IgD-negative memory B cell (primary cell): ENCODE data around the gene OR2L8. TPM values are rescaled to one million over a fixed set of nuclear protein-coding genes. Genes with fewer than 3 reads are reported as not detected.

Experiments used
- H3K27ac Mint-ChIP-seq, 3 donors: one replicate each; pipeline ENCODE4 v1.8.0; 2020 to 2022; ENCODE audit warnings: mild to moderate bottlenecking in 3 of 3, mixed read lengths in 3 of 3, moderate library complexity in 1 of 3
- H3K27me3 Mint-ChIP-seq: one replicate; pipeline ENCODE4 v1.8.0; 2021; ENCODE audit warnings: mixed read lengths
- H3K36me3 Mint-ChIP-seq: one replicate; pipeline ENCODE4 v1.8.0; 2020; ENCODE audit warnings: mild to moderate bottlenecking, mixed read lengths
- H3K4me1 Mint-ChIP-seq, 3 donors: one replicate each; pipeline ENCODE4 v1.8.0; 2020 to 2022; ENCODE audit warnings: mixed read lengths in 3 of 3, mild to moderate bottlenecking in 1 of 3
- H3K4me3 Mint-ChIP-seq, 4 donors: one replicate each; pipeline ENCODE4 v1.8.0; 2020 to 2022; ENCODE audit warnings: mild to moderate bottlenecking in 4 of 4, mixed read lengths in 4 of 4, moderate library complexity in 3 of 4
- H3K9me3 Mint-ChIP-seq, 3 donors: one replicate each; pipeline ENCODE4 v1.8.0; 2020 to 2021; ENCODE audit warnings: mixed read lengths in 3 of 3, mild to moderate bottlenecking in 1 of 3
- polyA plus RNA-seq: library from polyadenylated mRNA; unstranded; fragments of 300-500 nt; fragmentation: Illumina TruSeq; gene quantifications from one replicate; pipeline ENCODE4 v1.2.3, GENCODE V29; 2021

The OR2L8 gene
- not detected for polyA plus RNA-seq

- Mint-ChIP-seq H3K9me3 (peaks cover 3 to 5% (median 4%) of the 10 kb centered on the region in 3 donors), H3K27ac (no peak within 1 kb of the TSS), H3K4me1 (no peaks in the 10 kb centered on the region), H3K27me3 (peaks cover 3% of the 10 kb centered on the region), H3K36me3 (no peaks in the 10 kb centered on the region), H3K4me3 (no peak within 1 kb of the TSS)
These were observed at the start of gene OR2L8 for GRCh38 chr1:247948558-247948957. TSS of gene OR2L8 (plus strand) at chr1:247948858. CDS start at chr1:247948858, 0 bp downstream.

- Mint-ChIP-seq H3K36me3 (peaks cover 2% of the 10 kb centered on the region), H3K27ac (no peak overlapping the region), H3K27me3 (no peaks in the 10 kb centered on the region), H3K4me3 (no peak overlapping the region), H3K4me1 (peaks cover 5 to 12% (median 10%) of the 10 kb centered on the region in 3 donors), H3K9me3 (peaks cover 7 to 12% (median 9%) of the 10 kb centered on the region in 3 donors)
These were observed 44.5 kb upstream of the OR2L8 start for GRCh38 chr1:247904122-247904521.

GRCh38 chr1:247905181-247905580, 43.5 kb upstream of the OR2L8 start:
- peaks cover 7 to 12% (median 9%) of the 10 kb centered on the region in 3 donors for H3K9me3 Mint-ChIP-seq
- no peak overlapping the region for H3K27ac Mint-ChIP-seq
- no peaks in the 10 kb centered on the region for H3K27me3 Mint-ChIP-seq
- H3K36me3 Mint-ChIP-seq, result peaks cover 2% of the 10 kb centered on the region
- H3K4me3 Mint-ChIP-seq, result no peak overlapping the region
- H3K4me1 Mint-ChIP-seq, result peaks cover 5 to 12% (median 10%) of the 10 kb centered on the region in 3 donors

GRCh38 chr1:247905910-247906503, 42.7 kb upstream of the OR2L8 start:
- Mint-ChIP-seq H3K9me3 (peaks cover 7 to 12% (median 9%) of the 10 kb centered on the region in 3 donors), H3K4me3 (peak overlapping the region in 3 of 4 donors; percentile 63 to 90 (median 87)), H3K27me3 (no peaks in the 10 kb centered on the region), H3K4me1 (peaks cover 5 to 12% (median 10%) of the 10 kb centered on the region in 3 donors), H3K36me3 (peaks cover 2% of the 10 kb centered on the region), H3K27ac (peak overlapping the region in 2 of 3 donors; percentile 18 to 89)

- Mint-ChIP-seq H3K9me3 (peaks cover 7 to 12% (median 7%) of the 10 kb centered on the region in 3 donors), H3K27ac (peak overlapping the region in 2 of 3 donors; percentile 18 to 89), H3K27me3 (no peaks in the 10 kb centered on the region), H3K4me3 (peak overlapping the region in 3 of 4 donors; percentile 63 to 90 (median 87)), H3K36me3 (peaks cover 2% of the 10 kb centered on the region), H3K4me1 (peaks cover 5 to 12% (median 10%) of the 10 kb centered on the region in 3 donors)
These were observed 42.1 kb upstream of the OR2L8 start for GRCh38 chr1:247906504-247907047.

GRCh38 chr1:247908766-247909165, 39.9 kb upstream of the OR2L8 start:
- H3K9me3 Mint-ChIP-seq, result peaks cover 4 to 10% (median 7%) of the 10 kb centered on the region in 3 donors
- H3K4me1 Mint-ChIP-seq, result peaks cover 5 to 12% (median 10%) of the 10 kb centered on the region in 3 donors
- peaks cover under 1% of the 10 kb centered on the region for H3K36me3 Mint-ChIP-seq
- no peak overlapping the region for H3K27ac Mint-ChIP-seq
- no peaks in the 10 kb centered on the region for H3K27me3 Mint-ChIP-seq
- H3K4me3 Mint-ChIP-seq, result no peak overlapping the region

GRCh38 chr1:247913786-247914185, 34.9 kb upstream of the OR2L8 start:
- Mint-ChIP-seq H3K4me3 (no peak overlapping the region), H3K4me1 (no peaks in the 10 kb centered on the region), H3K27me3 (peaks cover 7% of the 10 kb centered on the region), H3K27ac (no peak overlapping the region), H3K9me3 (no peaks in the 10 kb centered on the region), H3K36me3 (no peaks in the 10 kb centered on the region)

- Mint-ChIP-seq H3K27ac (no peak overlapping the region), H3K27me3 (peaks cover 7% of the 10 kb centered on the region), H3K4me3 (no peak overlapping the region), H3K9me3 (no peaks in the 10 kb centered on the region), H3K4me1 (no peaks in the 10 kb centered on the region), H3K36me3 (no peaks in the 10 kb centered on the region)
These were observed 33.6 kb upstream of the OR2L8 start for GRCh38 chr1:247914941-247915662.

- no peaks in the 10 kb centered on the region for H3K4me1 Mint-ChIP-seq
- peaks cover 6% of the 10 kb centered on the region for H3K27me3 Mint-ChIP-seq
- no peaks in the 10 kb centered on the region for H3K9me3 Mint-ChIP-seq
- no peak within 1 kb of the TSS for H3K4me3 Mint-ChIP-seq
- no peaks in the 10 kb centered on the region for H3K36me3 Mint-ChIP-seq
- H3K27ac Mint-ChIP-seq, result no peak within 1 kb of the TSS
These were observed 28.7 kb upstream of the OR2L8 start, which contains the start of gene OR2T8 for GRCh38 chr1:247919952-247920351. TSS of gene OR2T8 (plus strand) at chr1:247920252. CDS start at chr1:247921018, 766 bp downstream.

GRCh38 chr1:247923941-247924340, 24.7 kb upstream of the OR2L8 start:
- Mint-ChIP-seq H3K9me3 (no peaks in the 10 kb centered on the region), H3K27ac (no peak overlapping the region), H3K27me3 (peaks cover 2% of the 10 kb centered on the region), H3K4me3 (no peak overlapping the region), H3K4me1 (no peaks in the 10 kb centered on the region), H3K36me3 (no peaks in the 10 kb centered on the region)

GRCh38 chr1:247924868-247925267, 23.8 kb upstream of the OR2L8 start, which contains the start of gene OR2AJ1:
TSS of gene OR2AJ1 (plus strand) at chr1:247924889. CDS start at chr1:247933769, 8,880 bp downstream.
- H3K27me3 Mint-ChIP-seq, result peaks cover 2% of the 10 kb centered on the region
- H3K27ac Mint-ChIP-seq, result no peak within 1 kb of the TSS
- no peaks in the 10 kb centered on the region for H3K36me3 Mint-ChIP-seq
- no peaks in the 10 kb centered on the region for H3K4me1 Mint-ChIP-seq
- no peaks in the 10 kb centered on the region for H3K9me3 Mint-ChIP-seq
- no peak within 1 kb of the TSS for H3K4me3 Mint-ChIP-seq

GRCh38 chr1:247933989-247934388, 14.7 kb upstream of the OR2L8 start:
- Mint-ChIP-seq H3K4me1 (no peaks in the 10 kb centered on the region), H3K9me3 (peaks cover 0 to 2% (median 0%) of the 10 kb centered on the region in 3 donors), H3K27me3 (no peaks in the 10 kb centered on the region), H3K4me3 (no peak overlapping the region), H3K27ac (no peak overlapping the region), H3K36me3 (no peaks in the 10 kb centered on the region)

- no peaks in the 10 kb centered on the region for H3K4me1 Mint-ChIP-seq
These were observed 12.9 kb upstream of the OR2L8 start for GRCh38 chr1:247935781-247936180.

GRCh38 chr1:247936415-247936814, 12.2 kb upstream of the OR2L8 start:
- no peak overlapping the region for H3K27ac Mint-ChIP-seq
- no peaks in the 10 kb centered on the region for H3K36me3 Mint-ChIP-seq
- H3K4me1 Mint-ChIP-seq, result peaks cover 0 to 5% (median 0%) of the 10 kb centered on the region in 3 donors
- H3K9me3 Mint-ChIP-seq, result peaks cover 0 to 2% (median 0%) of the 10 kb centered on the region in 3 donors
- peak overlapping the region in 1 of 4 donors; percentile 77 for H3K4me3 Mint-ChIP-seq
- H3K27me3 Mint-ChIP-seq, result no peaks in the 10 kb centered on the region

More at GRCh38 chr1:247935781-247936180, 12.9 kb upstream of the OR2L8 start:
- no peak overlapping the region for H3K4me3 Mint-ChIP-seq
- H3K9me3 Mint-ChIP-seq, result peaks cover 0 to 2% (median 0%) of the 10 kb centered on the region in 3 donors
- H3K27me3 Mint-ChIP-seq, result no peaks in the 10 kb centered on the region
- H3K27ac Mint-ChIP-seq, result no peak overlapping the region
- no peaks in the 10 kb centered on the region for H3K36me3 Mint-ChIP-seq
